Endometrial microvascular endothelial cells (primary cell): ENCODE results near the gene AK5. TPM values are rescaled to one million over a fixed set of nuclear protein-coding genes. Genes with fewer than 3 reads are reported as not detected.
"Not testable (repeated sequence)": the region's sequence is repeated elsewhere in the genome, so short reads cannot be mapped to it uniquely, and the experiment has no call there.

Experiments used
- in situ Hi-C: cut with HindIII; loops from 2 replicates; pipeline ENCODE4 v1.10.0; 2017; ENCODE audit warnings: low sequenced_read_pairs, low pct_unique_long_range_greater_than_20kb; ENCODE audit errors: inconsistent ontology term
- total RNA-seq: library from RNA; depleted of rRNA; stranded (reverse); fragments of >200 nt; gene quantifications from one replicate; pipeline ENCODE4 v1.2.3, GENCODE V29; 2015; ENCODE audit errors: inconsistent ontology term

Gene AK5
- total RNA-seq, 1 donor from 2014 or later = 53.1 TPM

- in situ Hi-C loops = no loop called here
These were observed 1.2 kb downstream of the AK5 start for GRCh38 chr1:77282866-77283539.

- in situ Hi-C loops = no loop called here
These were observed 2.0 kb downstream of the AK5 start for GRCh38 chr1:77283701-77284425.

- in situ Hi-C loops = no loop called here
These were observed 5.7 kb downstream of the AK5 start for GRCh38 chr1:77287535-77287934.

- in situ Hi-C loops = no loop called here
These were observed 6.5 kb downstream of the AK5 start for GRCh38 chr1:77288275-77288674.

GRCh38 chr1:77290576-77290975 is 8.8 kb downstream of the AK5 start:
- in situ Hi-C loops = no loop called here

- in situ Hi-C loops = no loop called here
These were observed 10.7 kb downstream of the AK5 start for GRCh38 chr1:77292551-77292950.

- in situ Hi-C loops = no loop called here
These were observed 18.7 kb downstream of the AK5 start for GRCh38 chr1:77300566-77300965.

GRCh38 chr1:77303387-77303786 is 21.6 kb downstream of the AK5 start:
- in situ Hi-C loops = no loop called here

- in situ Hi-C loops = no loop called here
These were observed 27.2 kb downstream of the AK5 start for GRCh38 chr1:77308889-77309621.

- in situ Hi-C loops = no loop called here
These were observed 29.1 kb downstream of the AK5 start for GRCh38 chr1:77310924-77311323.

GRCh38 chr1:77312364-77312763 is 30.5 kb downstream of the AK5 start:
- in situ Hi-C loops = not testable (repeated sequence)

- in situ Hi-C loops = no loop called here
These were observed 31.7 kb downstream of the AK5 start for GRCh38 chr1:77313491-77313890.

- in situ Hi-C loops = no loop called here
These were observed 34.2 kb downstream of the AK5 start for GRCh38 chr1:77316006-77316405.

- in situ Hi-C loops = no loop called here
These were observed 35.1 kb downstream of the AK5 start for GRCh38 chr1:77316966-77317365.

GRCh38 chr1:77319036-77319705 is 37.4 kb downstream of the AK5 start:
- in situ Hi-C loops = no loop called here

- in situ Hi-C loops = no loop called here
These were observed 40.5 kb downstream of the AK5 start for GRCh38 chr1:77322061-77322900.

GRCh38 chr1:77333501-77333900 is 51.7 kb downstream of the AK5 start:
- in situ Hi-C loops = no loop called here

- in situ Hi-C loops = no loop called here
These were observed 54.9 kb downstream of the AK5 start for GRCh38 chr1:77336729-77337128.

GRCh38 chr1:77339326-77339725 is 57.5 kb downstream of the AK5 start:
- in situ Hi-C loops = no loop called here
